T-helper 2 cell (primary cell): ENCODE data around the gene INPP4B.

Experiments
- DNase-seq, 5 experiments: peaks; one replicate each; pipeline versions ENCODE4 v3.0.0 to v3.0.0-alpha.2; 2012 to 2022

Gene INPP4B

DNA sequence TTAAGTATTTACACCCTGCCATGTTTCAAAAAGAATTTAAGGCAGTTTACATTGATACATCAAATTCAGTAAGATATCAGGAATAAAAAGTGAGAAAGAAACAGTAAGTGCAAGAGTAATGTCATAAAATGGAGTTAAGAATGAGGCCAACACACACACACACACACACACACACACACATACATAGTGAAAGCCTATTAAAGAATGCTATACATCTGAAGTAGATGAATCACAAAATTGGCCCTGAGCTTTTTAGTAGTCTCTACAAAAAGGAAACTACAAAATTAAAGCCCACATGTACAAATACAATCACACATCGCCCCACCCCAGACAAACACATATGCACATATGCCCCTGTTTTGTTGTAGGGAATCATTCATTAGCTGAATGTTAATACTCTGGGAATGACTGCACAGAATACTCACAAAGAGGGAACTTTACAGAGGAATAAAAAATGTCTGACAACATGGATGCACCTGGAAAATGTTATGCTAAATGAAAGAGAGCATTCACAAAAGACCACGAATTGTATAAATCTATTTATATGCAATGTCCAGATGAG lies 780.9 kb downstream of the INPP4B start:
- DNase-seq = no peak

DNA sequence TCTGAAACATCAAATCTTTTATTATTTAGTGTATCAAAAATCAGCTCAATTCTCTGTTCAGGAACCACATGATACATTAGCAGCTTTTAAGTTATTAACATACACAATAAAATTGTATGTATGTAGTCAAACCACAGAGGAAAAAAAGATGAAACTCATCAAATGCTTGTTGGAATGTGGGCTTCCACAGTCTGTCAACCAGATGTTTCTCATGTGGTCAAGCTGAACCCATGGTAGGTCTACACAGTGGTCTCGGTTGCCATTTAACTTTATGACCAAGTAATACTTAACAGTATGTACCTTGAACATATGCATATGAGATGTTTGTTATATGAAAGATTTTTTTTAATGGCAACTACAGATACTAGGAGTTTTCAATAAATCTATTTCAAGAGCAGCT lies 781.9 kb downstream of the INPP4B start:
- DNase-seq = no peak

DNA sequence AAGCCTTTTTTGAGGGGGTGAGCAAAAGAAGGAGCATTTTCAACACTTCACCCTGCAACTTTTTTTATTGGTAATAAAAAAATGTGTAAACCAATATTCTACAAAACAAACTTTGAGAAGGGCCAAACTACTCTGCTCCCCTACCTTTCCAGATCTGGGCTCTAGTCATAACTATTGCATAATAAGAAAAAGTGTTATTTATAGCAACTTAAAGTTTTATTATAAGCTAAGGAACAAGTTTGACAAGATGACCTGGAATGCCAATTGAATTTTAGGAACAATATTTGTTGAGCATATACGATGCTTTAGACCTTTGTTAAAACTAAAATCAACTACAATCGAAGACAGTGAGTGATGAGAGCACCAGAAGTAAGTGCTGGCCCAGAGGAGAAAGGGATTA lies 800.1 kb downstream of the INPP4B start:
- no peak for DNase-seq

DNA sequence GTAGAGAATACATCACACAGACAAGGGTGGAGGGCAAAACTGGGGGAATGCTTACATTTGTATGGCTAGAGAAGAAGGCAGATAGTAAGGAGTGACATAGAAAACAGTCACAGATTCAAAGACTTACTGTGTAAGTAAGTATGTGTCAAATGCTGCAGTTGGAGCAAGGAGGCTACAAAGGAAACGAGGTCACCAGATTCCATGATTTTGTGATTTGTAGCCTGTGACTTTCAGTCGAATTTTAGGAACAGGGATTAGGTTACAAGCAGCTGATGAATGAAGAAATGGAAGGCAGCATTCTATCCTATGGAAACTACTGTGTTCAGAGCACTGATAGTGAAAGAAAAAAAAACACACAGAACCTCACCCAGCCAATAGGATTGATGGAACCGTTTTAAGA lies 801.8 kb downstream of the INPP4B start:
- no peak for DNase-seq

DNA sequence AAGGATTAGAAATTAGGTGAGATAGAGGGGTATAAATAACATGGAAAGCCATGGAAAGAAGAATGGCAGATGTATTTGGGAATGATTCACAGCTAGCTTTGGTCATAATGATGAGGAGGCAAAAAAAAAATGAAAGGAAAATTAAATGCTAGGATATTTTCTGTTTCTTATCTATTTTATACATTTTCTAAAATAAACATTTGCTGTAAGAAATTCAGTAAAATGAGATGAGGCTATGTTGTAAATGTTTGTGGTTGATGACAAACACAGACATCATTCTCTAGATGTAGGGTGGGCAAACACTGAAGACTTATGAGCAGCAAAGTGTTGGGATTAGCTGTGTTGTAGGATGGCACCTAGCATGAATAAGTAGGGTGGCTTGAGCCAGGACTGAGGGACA lies 802.6 kb downstream of the INPP4B start:
- DNase-seq = no peak

DNA sequence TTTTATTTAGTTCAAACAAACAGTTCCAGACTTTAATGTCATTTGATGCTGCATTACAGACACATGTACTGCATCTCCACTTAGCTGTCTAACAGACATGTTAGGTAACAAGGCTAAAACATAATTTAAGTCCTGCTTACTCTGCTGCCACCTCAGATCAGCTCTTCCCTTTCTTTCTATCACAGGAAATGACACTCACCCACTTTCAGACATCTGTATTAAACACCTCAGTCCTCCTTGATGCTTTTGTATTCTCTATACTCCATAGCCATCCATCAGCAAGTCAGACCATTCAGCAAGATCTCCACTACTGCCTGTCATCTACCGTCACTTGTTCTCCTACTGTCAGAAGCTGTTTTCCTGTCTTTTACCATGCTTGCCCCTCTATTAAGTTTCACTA lies 804.3 kb downstream of the INPP4B start:
- peak in 1 of 5 experiments; percentile 35 for DNase-seq

DNA sequence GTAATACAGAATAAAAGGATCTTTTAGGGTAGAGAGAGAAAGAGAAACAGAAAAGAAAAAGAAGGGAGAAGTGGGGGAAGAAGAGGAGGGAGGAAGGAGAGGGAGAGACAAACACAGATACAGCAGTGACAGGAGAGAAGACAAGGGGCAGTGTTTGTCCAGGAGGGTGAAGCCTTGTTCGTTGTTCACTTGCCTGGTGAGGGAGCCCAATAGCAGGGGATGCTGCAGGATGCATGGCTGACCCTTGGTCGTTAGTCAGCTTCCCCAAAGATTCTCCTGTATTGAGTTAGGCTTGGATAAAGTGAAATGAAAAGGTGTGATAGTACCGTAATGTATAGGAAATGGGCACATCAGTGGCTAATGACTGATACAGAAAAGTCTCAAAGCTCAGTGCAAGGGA lies 806.1 kb downstream of the INPP4B start:
- no peak for DNase-seq

DNA sequence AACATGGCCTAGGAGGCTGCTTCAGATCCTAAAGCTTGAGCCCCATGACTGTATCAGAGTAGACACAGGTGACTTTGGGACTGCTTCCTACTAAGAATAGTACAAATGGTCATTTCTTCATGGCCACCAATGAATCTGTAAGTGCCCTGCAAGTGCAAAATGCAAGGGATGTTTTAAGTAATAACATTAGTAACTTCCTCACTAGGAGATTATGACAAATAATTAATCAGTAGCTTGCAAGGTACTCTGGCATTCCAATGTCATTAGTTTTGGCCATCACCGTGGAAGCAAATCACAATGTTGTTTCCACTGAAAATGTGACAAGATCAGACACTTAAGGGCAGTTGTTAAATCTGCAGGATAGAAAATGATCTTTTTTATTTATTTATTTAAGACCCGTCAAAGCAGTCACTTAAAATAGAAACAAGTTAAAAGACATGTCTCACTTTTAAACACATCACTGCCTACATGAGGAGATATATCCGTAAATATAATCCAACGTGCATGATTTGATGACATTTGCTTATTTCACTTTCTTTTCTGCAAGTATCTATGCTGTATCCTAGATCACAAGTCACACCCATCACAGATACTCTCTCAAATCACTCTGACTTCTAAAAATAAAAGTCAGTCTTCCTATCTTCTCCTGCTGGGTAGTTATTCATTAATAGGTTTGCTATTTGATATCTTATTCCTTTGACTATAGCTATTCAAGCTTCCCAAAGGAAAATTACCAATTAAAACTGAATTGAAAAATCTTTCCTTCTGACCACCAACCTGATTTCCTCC lies 809.1 kb downstream of the INPP4B start:
- no peak for DNase-seq

DNA sequence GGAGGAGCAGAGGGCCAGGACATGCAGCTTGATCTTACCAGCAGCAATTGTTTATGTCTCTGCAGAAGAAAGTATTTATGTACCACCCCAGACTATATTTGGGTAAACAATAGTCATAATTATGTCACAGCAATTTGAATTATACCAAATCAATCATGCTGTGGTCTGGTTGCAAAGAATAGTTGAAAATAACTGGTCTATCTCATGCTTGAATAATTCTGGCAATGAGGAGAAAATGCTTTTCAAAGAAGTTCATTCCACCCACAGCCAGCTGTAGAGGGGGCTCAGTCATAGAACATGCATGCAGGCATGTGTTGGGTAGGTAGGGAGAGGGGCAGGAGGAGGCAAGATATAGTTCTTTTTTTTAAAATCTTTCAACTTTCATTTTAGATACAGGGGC lies 810.5 kb downstream of the INPP4B start:
- no peak for DNase-seq

DNA sequence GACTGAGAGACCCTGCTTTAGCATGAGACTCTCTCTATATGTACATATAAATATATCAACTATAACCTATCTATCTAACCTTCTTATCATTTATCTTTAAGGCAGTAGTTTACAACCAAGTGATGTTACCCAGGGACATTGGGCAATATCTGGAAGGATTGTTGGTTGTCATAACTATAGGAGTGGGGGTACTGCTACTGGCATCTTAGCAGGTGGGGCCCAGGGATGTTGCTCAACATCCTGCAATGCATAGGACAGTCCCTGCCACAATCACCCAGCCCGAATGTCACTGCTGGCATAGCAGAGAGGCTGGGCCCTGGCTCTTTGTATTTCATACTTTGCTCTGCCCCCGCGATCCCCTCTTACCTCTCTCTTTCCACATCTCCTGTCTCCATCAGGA lies 812.0 kb downstream of the INPP4B start:
- DNase-seq = no peak

DNA sequence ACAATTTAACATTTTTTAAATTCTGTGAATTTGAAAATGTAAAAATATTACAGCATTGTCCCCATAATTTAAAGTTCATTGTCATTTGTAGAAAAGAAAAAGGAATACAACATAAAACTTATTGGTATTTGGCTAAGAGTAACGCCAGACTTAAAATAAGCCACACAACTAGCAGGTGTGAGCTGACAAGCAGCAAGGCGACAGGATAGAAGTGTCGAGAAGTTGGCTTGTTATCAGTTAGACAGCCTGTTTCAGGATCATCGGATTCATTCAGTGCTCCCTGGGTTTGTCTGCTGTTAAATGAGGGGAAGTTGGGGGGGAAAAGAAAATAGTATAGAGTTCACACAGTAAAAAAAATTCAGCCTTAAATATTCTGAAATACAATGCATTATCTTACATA lies 816.1 kb downstream of the INPP4B start:
- DNase-seq = no peak

DNA sequence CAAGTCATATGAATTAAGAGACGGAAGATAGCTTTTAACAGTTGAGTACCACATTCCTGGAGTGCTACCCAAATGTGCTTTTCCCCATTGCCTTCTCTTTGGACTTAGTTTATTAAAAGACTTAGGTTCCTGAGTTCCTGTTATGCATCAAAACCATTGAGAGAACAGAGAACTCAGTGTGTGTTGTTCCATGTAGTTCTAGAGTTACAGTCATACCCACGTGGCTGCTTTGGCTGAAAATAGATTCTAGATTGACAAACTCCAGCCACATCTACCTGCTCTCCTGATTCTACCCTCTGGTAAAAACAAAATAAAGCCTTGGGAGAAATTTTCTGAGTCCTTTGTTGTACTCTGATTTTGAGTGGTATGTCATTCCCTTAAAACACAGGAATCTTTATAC lies 824.3 kb downstream of the INPP4B start:
- DNase-seq = no peak

DNA sequence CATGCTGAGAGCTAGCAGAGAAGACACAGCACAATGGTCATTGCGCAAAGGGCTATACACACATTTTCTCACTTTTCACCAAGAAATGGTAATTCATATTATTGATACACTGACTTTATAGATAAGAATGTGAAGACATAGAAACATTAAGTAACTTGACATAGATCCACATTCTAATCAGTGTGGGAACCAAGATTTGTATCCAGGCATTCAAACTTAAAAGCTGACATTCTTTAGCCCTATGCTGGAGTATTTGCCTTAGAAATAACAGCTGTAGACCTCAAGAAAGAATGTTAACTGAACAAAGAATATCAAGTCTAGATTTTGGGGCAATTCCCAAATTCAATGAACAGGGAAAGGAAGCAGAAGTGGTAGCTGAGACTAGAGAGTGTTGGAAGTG lies 824.9 kb downstream of the INPP4B start:
- no peak for DNase-seq

DNA sequence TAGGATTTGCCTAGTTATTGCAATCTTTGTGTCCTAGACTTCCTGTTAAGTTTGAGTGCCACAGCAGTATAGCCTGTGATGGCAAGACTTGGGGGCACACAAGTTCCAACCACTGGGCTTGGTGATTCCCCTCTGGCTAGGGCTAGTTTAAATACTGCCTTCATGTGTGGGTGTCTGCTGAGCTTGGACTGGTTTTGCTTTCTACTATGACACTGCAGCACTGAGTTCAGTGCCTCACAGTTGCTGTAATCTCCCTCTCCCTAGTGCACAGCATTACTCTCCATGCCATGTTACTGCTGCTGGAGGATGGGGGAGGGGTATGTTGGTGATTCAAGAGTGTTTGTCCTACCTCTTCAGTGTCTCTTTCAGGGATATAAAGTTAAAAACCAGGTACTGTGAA lies 830.1 kb downstream of the INPP4B start:
- DNase-seq = no peak

DNA sequence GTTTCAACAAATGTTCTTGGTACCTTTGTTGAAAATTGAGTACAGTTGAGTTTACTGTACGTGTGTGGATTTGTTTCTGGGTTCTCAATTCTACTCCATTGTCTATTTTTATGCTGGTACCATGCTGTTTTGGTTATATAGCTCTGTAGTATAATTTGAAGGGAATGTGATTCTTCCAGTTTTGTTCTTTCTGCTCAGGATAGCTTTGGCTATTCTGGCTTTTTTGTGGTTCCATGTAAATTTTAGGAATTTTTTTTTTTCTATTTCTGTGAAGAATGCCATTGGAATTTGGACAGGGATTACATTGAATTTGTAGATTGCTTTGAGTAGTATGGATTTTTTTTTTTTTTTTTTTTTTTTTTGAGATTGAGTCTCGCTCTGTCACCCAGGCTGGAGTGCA lies 836.4 kb downstream of the INPP4B start:
- DNase-seq = no peak

DNA sequence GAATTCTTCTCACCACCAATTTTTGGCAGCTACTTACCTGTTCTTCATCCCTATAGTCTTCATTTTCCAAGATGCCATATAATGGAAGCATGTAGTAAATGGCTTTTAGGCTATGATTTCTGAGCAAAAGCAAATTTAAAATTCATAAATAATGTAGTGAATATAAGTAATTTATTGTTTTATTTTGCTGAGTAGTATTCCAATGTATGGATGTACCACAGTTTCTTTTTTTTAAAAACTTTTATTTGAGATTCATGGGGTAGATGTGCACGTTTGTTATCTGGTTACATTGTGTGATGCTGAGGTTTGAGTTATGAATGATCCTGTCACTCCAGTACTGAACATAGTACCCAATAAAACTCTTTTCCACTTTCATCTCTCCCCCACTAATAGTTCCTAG lies 840.6 kb downstream of the INPP4B start:
- DNase-seq = no peak

DNA sequence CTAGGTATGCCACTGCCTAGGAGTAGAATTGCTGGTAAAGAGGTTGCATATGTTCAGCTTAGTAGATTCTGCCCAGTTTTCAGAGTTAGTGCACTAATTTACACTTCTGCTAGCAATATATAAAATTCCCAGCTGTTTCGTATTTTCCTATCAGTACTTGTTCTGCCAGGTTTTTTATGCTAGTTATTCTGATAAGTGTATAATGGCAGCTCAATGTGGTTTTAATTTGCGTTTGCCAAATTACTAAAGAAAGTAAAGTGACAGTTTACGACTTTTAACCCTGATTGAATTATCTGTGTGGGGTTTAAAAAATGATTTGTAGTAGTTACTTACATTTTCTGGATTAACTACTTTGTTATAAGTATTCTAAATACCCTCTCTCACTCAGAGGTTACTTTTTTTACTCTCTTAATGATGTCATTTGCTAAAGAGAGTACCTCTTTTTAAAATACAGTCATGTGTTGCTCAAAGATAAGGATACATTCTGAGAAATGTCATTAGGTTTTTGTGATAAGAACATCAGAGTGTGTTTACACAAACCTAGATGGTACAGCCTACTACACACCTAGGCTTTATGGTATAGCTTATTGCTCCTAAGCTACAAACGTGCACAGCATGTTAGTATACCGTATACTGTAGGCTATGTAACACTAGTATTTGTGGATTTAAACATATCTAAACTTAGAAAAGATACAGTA lies 846.5 kb downstream of the INPP4B start:
- DNase-seq = no peak

DNA sequence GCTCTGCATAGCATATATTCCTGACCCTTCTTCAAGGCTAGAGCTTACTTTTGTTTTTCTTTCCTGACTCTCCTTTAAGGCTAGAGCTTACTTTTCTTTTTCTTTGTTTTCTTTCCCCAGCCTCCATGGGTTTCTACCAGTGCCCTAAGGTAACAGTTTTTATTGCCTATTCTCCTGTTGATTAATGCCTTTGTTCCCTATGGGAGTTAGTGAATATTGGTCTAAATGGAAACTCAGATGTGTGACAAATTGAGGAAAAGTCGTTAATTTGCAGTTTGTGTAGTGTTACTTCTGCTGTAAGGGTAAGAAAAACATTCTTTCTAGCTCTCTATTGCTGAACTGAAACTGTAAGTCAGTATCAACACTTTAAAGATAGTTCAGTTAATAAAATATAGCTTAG lies 851.0 kb downstream of the INPP4B start:
- DNase-seq = no peak

DNA sequence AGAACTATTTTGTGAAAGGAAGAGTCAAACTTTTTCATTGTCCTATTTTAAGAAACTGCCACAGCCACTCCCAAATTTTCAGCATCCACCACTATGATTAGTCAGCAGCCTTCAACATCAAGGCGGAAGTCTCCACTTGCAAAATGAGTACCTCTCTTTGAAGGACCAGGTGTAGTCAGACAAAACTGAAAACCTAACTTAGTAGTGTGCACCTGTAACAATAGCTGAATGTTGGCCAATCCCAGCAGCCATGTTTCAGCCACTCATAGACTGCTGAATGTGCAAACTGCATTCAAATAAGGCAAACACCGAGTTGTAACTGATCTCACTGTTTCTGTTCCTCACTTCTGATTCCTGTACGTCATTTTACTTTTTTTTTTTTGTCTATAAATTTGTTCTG lies 868.7 kb downstream of the INPP4B start:
- DNase-seq = no peak
